ENCODE measurements around the gene ASPHD2.

ASPHD2 gene

GRCh38 chr22:26485806-26486390 lies 56.8 kb downstream of the ASPHD2 start:
- Histone ChIP-seq H3K4me3 (peak overlapping the region; percentile 90), H4K20me1 (no peaks in the 10 kb centered on the region), H3K9ac (peak overlapping the region; percentile 100), H3K27me3 (no peaks in the 10 kb centered on the region), H3K36me3 (peaks cover 24% of the 10 kb centered on the region), H3K4me2 (peak overlapping the region; percentile 94), H3K4me1 (peaks cover 73% of the 10 kb centered on the region), H3K9me3 (no peaks in the 10 kb centered on the region), H3K27ac (peak overlapping the region; percentile 98)
- no peak for TF ChIP-seq Cebpa-rat (IDR thresholded peaks at IDR 0.05)

- peak overlapping the region; percentile 90 for H3K4me3 ChIP-seq
- H3K4me1 ChIP-seq, result peaks cover 78% of the 10 kb centered on the region
- no peaks in the 10 kb centered on the region for H4K20me1 ChIP-seq
- peak overlapping the region; percentile 98 for H3K27ac ChIP-seq
- peaks cover 29% of the 10 kb centered on the region for H3K36me3 ChIP-seq
- peak overlapping the region; percentile 94 for H3K4me2 ChIP-seq
- peak overlapping the region; percentile 100 for H3K9ac ChIP-seq
- no peaks in the 10 kb centered on the region for H3K27me3 ChIP-seq
- TF ChIP-seq Cebpa-rat (IDR thresholded peaks at IDR 0.05), result 0 out of 2 replicates have a peak, but pooled peaks have one; percentile 26
- no peaks in the 10 kb centered on the region for H3K9me3 ChIP-seq
These were observed 57.3 kb downstream of the ASPHD2 start for GRCh38 chr22:26486394-26486793.

- Histone ChIP-seq H3K4me3 (peak overlapping the region; percentile 90), H3K36me3 (peaks cover 45% of the 10 kb centered on the region), H3K9me3 (no peaks in the 10 kb centered on the region), H3K9ac (peak overlapping the region; percentile 100), H3K4me2 (peak overlapping the region; percentile 94), H3K27me3 (no peaks in the 10 kb centered on the region), H4K20me1 (no peaks in the 10 kb centered on the region), H3K4me1 (peaks cover 87% of the 10 kb centered on the region), H3K27ac (peak overlapping the region; percentile 98)
- TF ChIP-seq Cebpa-rat (IDR thresholded peaks at IDR 0.05), result no peak
These were observed 58.9 kb downstream of the ASPHD2 start for GRCh38 chr22:26487996-26488395.

GRCh38 chr22:26489447-26490036 lies 60.5 kb downstream of the ASPHD2 start:
- Histone ChIP-seq H3K4me3 (peak overlapping the region; percentile 90), H4K20me1 (no peaks in the 10 kb centered on the region; the same call in 1 of the 2 replicates), H3K4me2 (peak overlapping the region; percentile 94), H3K36me3 (peaks cover 60% of the 10 kb centered on the region), H3K9me3 (no peaks in the 10 kb centered on the region), H3K27me3 (no peaks in the 10 kb centered on the region), H3K27ac (peak overlapping the region; percentile 98), H3K9ac (peak overlapping the region; percentile 100), H3K4me1 (peaks cover 100% of the 10 kb centered on the region)
- no peak for TF ChIP-seq Cebpa-rat (IDR thresholded peaks at IDR 0.05)

GRCh38 chr22:26492220-26492619 lies 63.2 kb downstream of the ASPHD2 start:
- H3K27me3 ChIP-seq, result no peaks in the 10 kb centered on the region
- peak overlapping the region; percentile 94; the same call in 1 of the 2 replicates for H3K4me2 ChIP-seq
- peaks cover 87% of the 10 kb centered on the region for H3K36me3 ChIP-seq
- H3K9ac ChIP-seq, result peak overlapping the region; percentile 100; the same call in 1 of the 2 replicates
- no peak overlapping the region for H3K4me3 ChIP-seq
- TF ChIP-seq Cebpa-rat (IDR thresholded peaks at IDR 0.05), result no peak
- H3K4me1 ChIP-seq, result peaks cover 96% of the 10 kb centered on the region
- no peaks in the 10 kb centered on the region for H3K9me3 ChIP-seq
- H3K27ac ChIP-seq, result peak overlapping the region; percentile 98
- peaks cover 6% of the 10 kb centered on the region; the same call in 1 of the 2 replicates for H4K20me1 ChIP-seq

GRCh38 chr22:26494506-26494905 lies 65.4 kb downstream of the ASPHD2 start:
- H4K20me1 ChIP-seq, result peaks cover 7% of the 10 kb centered on the region; the same call in 1 of the 2 replicates
- no peak for TF ChIP-seq Cebpa-rat (IDR thresholded peaks at IDR 0.05)
- H3K4me3 ChIP-seq, result no peak overlapping the region
- no peaks in the 10 kb centered on the region for H3K27me3 ChIP-seq
- peaks cover 6% of the 10 kb centered on the region; the same call in 1 of the 2 replicates for H3K9me3 ChIP-seq
- no peak overlapping the region for H3K27ac ChIP-seq
- H3K9ac ChIP-seq, result no peak overlapping the region
- peaks cover 96% of the 10 kb centered on the region for H3K4me1 ChIP-seq
- peaks cover 100% of the 10 kb centered on the region for H3K36me3 ChIP-seq
- peak overlapping the region; percentile 94; the same call in 1 of the 2 replicates for H3K4me2 ChIP-seq

Data from BLaER1 (cell line).